Measurements from ENCODE around the gene CASS4. TPM values are rescaled to one million over a fixed set of nuclear protein-coding genes. Genes with fewer than 3 reads are reported as not detected.

Gene CASS4
- total RNA-seq, 1 experiment from 2014 or later = not detected

- H3K14ac ChIP-seq (ENCODE audit: insufficient read depth, low read length) = no peak overlapping the region
- H3K79me1 ChIP-seq (ENCODE audit: insufficient read depth, low read depth, low read length, poor library complexity, severe bottlenecking) = no peaks in the 10 kb centered on the region
- H3K9me3 ChIP-seq (ENCODE audit: control insufficient read depth, low read depth, low read length) = no peaks in the 10 kb centered on the region
- no peak overlapping the region for H3T11ph ChIP-seq (ENCODE audit: low read length)
- no peak overlapping the region for H4K91ac ChIP-seq (ENCODE audit: insufficient read length, low read depth, low read length)
- Mint-ChIP-seq H3K4me1 (peaks cover 9 to 10% of the 10 kb centered on the region in 2 experiments), H3K27me3 (ENCODE audit: low read depth) (peaks cover 48% of the 10 kb centered on the region), H3K36me3 (ENCODE audit: insufficient read depth in 1 of 3, low read depth in 3 of 3) (no peaks in the 10 kb centered on the region), H3K9me3 (no peaks in the 10 kb centered on the region), H3K4me3 (no peak overlapping the region), H3K27ac (no peak overlapping the region)
- H2BK12ac ChIP-seq (ENCODE audit: insufficient read length, low read depth, low read length) = no peak overlapping the region
- no peak overlapping the region for H2BK15ac ChIP-seq (ENCODE audit: low read depth, low read length)
- no peak for TF ChIP-seq CTCF (conservative IDR thresholded peaks at IDR 0.05)
- H3K9ac ChIP-seq (ENCODE audit: extremely low read depth, insufficient read length, low read length) = no peak overlapping the region
- no peak overlapping the region for H3K56ac ChIP-seq (ENCODE audit: insufficient read length, low read depth, low read length)
- H3K27me3 ChIP-seq (ENCODE audit: insufficient read depth, low read length) = no peaks in the 10 kb centered on the region; the same call in 1 of the 2 replicates
- no peak overlapping the region for H2BK20ac ChIP-seq (ENCODE audit: low read depth, low read length, poor library complexity, severe bottlenecking)
- H3K18ac ChIP-seq (ENCODE audit: insufficient read length, low read depth, low read length) = no peak overlapping the region
- no peak overlapping the region for H3K23ac ChIP-seq (ENCODE audit: insufficient read length, low read depth, low read length)
- no peak overlapping the region for H2AK5ac ChIP-seq (ENCODE audit: insufficient read length, low read length)
- no peak overlapping the region for H2BK5ac ChIP-seq (ENCODE audit: insufficient read length, low read length)
- H3K79me2 ChIP-seq (ENCODE audit: insufficient read depth, low read length) = no peaks in the 10 kb centered on the region
- no peak overlapping the region for H3K27ac ChIP-seq (ENCODE audit: insufficient read length, low read depth, low read length)
- no CpG with 5 or more reads among the region's 11 CpGs for WGBS (ENCODE audit: extremely low coverage, insufficient read length, low lambda C conversion rate)
- H4K5ac ChIP-seq (ENCODE audit: insufficient read length, low read depth, low read length) = no peak overlapping the region
- DNase-seq = no peak
- no peak overlapping the region for H3K4ac ChIP-seq (ENCODE audit: low read depth, low read length)
- no peak overlapping the region for H2AFZ ChIP-seq (ENCODE audit: low read length)
- H2BK120ac ChIP-seq (ENCODE audit: low read depth, low read length, poor library complexity, severe bottlenecking) = no peak overlapping the region
- no peaks in the 10 kb centered on the region; the same call in 1 of the 2 replicates for H3K4me1 ChIP-seq (ENCODE audit: insufficient read depth, low read length)
- H3K4me2 ChIP-seq (ENCODE audit: insufficient read depth, insufficient read length, low read length) = no peak overlapping the region
- H4K20me1 ChIP-seq (ENCODE audit: control insufficient read depth, insufficient read depth, insufficient read length) = no peaks in the 10 kb centered on the region
- no peaks in the 10 kb centered on the region for H3K23me2 ChIP-seq (ENCODE audit: insufficient read length, low read depth, low read length, poor library complexity, severe bottlenecking)
- H4K8ac ChIP-seq (replicated peaks; ENCODE audit: insufficient read length, low read depth, low read length) = no peak overlapping the region
Observed at GRCh38 chr20:56418385-56418861, 6.4 kb downstream of the CASS4 start.
